IPS-11a (cell line): ENCODE results near the gene VANGL2.

ENCODE experiments used
- H3K4me3 ChIP-seq: one replicate; pipeline ENCODE4 v1.5.1; 2013; ENCODE audit warnings: low read depth, low read length, control low read depth

The VANGL2 gene

GRCh38 chr1:160425847-160426246 is 25.5 kb downstream of the VANGL2 start:
- H3K4me3 ChIP-seq: no peak overlapping the region

DNA sequence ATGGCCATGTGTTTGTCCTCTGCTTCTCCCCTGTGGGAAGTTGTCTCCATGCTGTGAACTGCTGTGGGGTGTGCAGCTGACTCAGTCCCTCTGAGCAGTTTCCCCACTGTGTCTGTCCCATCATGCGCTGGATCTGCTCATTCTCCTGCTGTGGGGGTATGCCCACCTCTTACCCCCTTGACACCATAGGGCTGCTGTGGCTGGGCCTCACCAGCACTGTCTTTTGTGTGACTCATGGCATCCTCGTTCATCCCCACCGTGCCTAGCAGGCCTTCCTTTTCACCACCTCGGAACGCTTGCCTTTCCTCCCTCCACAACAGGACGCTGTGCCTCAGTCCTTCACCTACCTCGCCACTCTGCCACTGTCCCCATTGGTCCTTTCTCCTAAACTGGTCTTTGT is 27.3 kb downstream of the VANGL2 start:
- no peak overlapping the region for H3K4me3 ChIP-seq

DNA sequence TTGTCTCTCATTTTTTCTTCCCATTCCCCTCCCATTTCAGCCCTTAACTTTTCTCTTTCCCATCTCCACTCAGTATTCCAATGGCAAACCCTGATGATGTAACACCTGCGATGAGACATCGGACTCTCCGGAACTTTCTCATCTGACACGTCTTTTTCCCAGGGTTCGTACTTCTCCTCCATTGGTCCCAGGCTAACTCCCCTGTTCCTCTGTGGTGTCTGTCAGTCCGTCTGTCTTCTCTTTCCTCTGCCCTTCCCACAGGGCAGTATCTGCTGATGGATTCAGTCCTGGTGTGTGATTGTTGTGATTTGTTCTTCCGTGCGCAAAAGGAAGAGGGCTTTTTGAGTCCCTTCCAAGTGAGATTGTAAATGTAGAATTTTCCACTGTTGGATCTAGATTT is 27.7 kb downstream of the VANGL2 start:
- H3K4me3 ChIP-seq: no peak overlapping the region

DNA sequence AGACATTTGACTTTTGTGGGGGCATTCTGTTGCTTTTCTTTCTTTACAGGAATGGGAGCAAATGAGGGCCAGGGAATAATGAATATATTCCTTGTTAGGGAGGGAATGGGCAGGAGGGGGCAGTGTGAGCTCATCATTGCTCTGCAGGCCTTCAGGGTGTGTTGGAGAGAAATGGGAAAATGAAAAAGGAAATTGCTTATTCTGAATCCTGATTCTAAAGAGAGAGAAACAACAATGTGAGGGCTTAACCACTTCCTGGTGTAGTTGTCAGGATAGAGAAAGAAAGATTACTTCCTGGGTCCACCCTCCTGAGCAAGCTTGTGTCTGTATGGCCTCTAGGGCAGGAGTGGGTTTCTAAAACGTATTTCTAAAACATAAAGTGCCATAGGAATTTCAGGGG is 28.3 kb downstream of the VANGL2 start:
- no peak overlapping the region for H3K4me3 ChIP-seq

DNA sequence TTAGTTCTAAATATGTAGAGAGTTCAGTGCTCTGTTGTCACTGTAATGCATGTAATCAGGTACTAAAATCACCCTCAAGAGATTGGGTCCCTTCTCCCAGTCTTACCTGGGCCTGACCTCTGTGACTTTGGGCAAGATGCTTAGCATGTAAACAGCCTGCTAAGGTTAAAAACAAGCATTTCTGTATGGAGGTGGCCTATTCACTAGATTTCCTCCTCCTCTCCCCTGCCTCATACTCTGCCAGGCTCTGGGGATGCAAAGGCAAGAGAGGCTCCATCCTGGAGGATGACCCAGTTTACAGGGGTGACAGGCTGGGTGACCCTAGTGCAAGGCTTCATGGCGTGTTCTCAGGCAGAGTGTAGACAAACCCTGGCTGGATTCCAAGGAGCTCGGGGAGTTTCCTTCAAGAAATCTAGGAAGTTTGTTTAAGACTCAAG is 28.8 kb downstream of the VANGL2 start:
- no peak overlapping the region for H3K4me3 ChIP-seq

DNA sequence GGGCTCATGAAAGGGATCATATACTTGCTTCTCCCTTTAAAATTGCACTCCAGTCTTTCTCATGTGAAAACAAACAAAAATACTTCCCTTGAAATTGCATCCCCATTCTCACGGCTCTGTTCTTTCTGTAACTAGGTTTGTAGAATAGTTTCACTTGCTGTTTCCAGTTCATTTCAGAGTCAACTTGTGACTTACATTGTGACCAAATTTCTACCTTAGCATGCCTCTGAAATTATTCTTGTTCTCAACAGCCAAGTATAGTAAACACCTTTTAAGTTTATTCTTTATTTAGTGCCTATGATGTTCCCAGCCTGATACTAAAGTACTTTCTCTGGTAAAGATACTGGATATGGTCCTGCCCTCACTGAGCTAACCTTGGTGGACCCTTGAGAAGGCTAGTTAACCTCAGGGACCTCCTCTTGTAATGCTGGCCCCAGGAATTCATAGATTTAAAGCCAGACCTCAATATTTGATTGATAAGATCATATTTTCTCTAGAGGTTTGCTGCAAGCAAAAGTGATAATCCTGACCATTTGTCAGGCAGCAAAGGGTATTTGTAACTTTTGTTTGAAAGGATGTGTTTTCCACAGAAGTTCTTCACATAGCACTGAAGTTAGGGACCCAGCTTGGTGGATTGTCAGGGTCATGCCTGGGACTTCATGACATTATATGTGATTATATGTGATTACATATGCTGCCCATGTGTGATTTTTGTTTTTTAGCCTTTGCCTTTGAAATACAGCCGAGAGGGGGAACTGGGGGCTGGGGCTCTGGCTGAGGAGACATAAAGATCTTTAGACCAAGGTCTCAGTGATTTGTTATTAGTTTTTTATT is 29.6 kb downstream of the VANGL2 start:
- no peak overlapping the region for H3K4me3 ChIP-seq

DNA sequence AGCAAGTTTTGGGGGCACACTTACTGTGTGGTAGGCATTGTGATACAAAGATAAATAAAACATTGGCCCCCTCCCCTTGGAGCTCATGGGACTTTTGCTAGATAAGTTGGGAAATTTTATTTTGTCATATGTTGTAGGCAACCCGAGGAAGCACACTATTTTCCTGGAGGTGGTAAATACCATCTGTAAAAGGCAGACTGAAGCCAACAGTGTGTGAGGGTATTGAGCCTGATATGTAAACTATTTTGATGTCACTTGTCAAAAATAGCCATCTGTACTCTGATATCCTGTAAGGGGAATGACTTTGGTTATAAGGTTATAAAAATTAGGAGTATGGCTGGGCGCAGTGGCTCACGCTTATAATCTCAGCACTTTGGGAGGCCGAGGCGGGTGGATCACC is 30.6 kb downstream of the VANGL2 start:
- no peak overlapping the region for H3K4me3 ChIP-seq

DNA sequence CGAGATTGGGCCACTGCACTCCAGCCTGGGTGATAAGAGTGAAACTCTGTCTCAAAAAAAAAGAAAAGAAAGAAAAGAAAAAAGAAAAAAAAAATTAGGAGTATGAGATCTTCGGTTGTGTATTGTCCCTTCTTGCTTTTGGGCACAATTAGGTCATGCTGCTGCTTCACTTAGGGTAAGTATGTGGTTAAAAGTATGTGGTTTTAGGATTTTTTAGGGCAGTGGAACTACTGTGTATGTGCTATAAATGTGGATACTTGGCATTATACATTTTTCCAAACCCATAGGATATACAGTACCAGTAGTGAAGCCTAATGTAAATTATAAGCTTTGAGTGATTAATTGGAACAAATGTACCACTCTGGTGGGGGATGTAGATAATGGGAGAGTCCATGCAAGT is 31.2 kb downstream of the VANGL2 start:
- H3K4me3 ChIP-seq: no peak overlapping the region

- H3K4me3 ChIP-seq: no peak overlapping the region
Observed at GRCh38 chr1:160432371-160432786, 32.0 kb downstream of the VANGL2 start.

- H3K4me3 ChIP-seq: no peak overlapping the region
Observed at GRCh38 chr1:160436966-160437365, 36.6 kb downstream of the VANGL2 start.

- no peak overlapping the region for H3K4me3 ChIP-seq
Observed at GRCh38 chr1:160437432-160438316, 37.3 kb downstream of the VANGL2 start.

DNA sequence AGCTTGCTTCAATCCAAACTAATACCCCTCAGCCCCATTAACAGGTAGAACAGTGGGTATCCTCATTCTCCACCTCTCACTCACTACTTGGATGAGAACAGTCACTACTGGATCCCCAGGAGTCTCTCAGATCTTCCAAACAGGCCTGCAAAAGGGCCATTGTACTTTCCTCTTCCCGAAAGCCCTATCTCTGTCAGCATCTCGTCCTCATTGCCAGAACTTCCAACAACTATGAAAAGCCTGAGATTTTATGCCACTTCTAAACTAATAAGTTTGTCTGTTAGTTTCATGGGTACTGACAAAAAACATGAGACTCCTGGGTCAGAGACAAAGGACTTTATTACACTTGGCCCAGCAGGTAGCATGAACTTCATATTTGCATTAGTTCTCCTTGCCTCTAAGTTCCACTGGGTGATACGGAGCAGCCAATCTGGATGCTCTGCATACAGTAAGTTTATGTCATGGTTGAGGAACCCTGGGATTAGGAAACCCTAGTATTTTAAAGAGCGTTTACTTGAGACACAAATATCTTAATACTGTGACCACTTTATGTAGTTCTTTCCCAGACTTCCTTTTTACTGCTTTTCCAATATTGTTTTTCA is 38.1 kb downstream of the VANGL2 start:
- no peak overlapping the region for H3K4me3 ChIP-seq

DNA sequence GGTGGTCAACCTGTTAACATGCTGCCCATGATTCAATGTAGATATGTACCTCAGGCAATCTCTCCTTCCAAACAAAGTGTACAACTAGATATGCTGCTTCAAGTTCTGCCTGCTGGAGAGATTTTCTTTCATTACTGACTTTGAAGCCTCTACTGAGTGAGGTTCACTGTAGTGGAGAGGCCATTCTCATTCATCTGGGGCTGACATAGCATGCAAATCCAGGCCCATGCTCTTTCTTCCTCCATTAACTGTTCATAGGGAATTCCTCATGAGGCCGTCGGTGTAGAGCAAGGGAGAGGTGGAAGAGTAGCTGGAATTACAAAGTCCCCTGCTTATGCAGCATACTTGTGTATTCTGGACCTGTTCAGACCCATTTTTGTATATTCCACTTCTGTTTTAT is 38.6 kb downstream of the VANGL2 start:
- H3K4me3 ChIP-seq: no peak overlapping the region

GRCh38 chr1:160439718-160440117 is 39.4 kb downstream of the VANGL2 start:
- H3K4me3 ChIP-seq: no peak overlapping the region

GRCh38 chr1:160446945-160447600 is 46.7 kb downstream of the VANGL2 start:
- H3K4me3 ChIP-seq: no peak overlapping the region

GRCh38 chr1:160449494-160449893 is 49.1 kb downstream of the VANGL2 start:
- no peak overlapping the region for H3K4me3 ChIP-seq

DNA sequence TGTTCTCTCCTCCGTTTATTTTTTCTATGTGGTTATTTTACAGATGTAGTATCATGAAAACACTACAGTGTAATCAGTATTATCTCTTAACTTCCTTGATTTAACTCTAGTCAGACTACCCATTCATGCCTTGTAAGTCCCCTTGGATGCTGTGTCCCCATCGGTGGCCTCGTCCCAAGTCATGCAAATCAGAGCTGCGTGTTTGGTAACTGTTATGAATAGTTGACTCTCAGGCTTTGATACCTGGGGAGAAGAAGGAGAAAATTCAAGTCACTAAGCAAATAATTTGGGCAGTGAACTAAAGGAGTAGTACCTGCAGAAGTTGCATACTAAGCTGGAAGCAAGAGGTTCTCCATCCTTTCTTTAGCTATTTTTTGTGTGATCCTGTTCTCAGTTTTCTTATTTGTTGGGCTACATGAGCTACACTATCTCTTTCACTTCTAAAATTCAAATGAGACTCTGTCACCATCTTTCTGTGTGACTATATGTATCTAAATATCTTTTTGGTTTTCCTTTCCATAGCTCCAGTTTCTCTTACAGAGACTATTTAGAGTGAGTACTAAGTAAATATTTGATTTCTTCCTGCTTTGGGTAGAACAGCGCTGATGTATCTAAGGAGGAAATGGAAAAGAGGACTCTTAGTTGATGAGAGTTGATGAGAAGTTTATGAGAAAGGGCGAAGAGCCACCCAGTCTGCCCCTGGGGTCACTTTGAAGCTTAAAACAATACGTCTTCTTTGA is 50.9 kb downstream of the VANGL2 start:
- H3K4me3 ChIP-seq: no peak overlapping the region

DNA sequence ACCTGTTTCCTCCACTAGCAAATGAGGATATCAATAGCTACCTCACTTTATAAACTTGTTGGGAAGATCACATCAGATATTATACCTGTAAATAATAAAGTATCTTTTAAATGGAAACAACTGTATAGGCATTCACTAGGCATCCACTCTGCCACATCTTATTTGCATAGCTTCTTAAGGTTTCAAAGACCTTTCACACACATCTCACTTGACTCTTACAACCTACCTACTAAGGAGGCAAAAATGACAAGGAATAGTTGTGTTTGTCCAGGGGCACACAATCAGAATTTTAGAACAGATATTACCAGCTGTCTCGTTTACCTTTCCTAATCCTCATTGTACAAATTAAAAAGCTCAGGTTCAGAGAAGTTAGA is 51.5 kb downstream of the VANGL2 start:
- H3K4me3 ChIP-seq: no peak overlapping the region

DNA sequence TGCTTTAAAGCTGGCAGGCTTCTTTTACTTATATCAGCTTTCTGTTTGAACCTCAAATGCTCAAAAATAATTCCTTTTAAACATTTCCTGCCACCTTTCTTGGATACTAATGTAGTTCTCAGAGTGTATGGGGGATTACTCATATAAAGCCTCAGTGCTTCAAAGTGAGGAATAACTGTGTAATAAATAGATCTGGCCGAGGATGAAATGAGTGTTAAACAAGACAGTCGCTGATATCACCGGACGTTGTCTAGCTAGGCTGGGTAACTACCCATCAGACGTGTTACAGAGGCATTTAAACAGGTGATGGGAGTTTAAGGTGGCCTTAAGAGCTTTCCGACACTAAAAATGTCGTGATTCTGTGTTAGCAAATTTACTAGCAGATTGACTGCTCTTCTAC is 53.1 kb downstream of the VANGL2 start:
- no peak overlapping the region for H3K4me3 ChIP-seq

DNA sequence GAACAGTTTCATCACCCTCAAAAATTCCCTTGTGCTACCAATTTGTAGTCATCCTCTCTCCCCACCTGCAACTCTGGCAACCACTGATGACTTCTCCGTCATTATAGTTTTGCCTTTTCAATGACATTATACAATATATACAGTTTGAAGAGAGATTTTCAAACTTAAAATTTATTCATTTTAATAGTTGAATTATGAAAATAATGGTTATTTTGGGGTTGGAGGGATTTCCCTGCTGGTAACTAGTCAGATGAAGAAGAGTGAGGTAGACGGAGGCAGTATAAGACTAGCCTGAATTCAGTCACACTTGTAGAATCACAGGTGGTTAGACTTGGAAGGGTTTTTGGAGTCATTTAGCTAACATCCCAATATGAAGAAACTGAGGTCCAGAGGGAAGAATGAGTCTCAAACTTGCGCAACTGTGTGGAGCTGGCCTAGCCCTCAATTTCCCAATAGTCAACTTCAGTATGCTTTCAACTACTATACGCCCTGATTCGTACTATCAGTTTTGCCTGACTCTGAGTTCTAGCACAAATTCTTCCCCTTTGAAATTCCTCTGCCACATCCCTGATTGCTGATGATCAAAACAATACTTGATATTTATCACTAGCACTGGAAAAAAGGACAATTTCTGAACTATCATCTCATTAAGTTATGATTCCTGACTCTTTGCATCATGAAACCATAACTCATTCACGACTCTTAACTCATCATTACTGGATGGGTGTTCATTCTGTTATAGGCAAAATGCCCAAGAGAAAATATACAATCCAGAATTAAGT is 54.2 kb downstream of the VANGL2 start:
- no peak overlapping the region for H3K4me3 ChIP-seq
